ENCODE results near the gene ALOXE3. TPM values are rescaled to one million over a fixed set of nuclear protein-coding genes. Genes with fewer than 3 reads are reported as not detected.

ALOXE3 gene
- total and polyA plus RNA-seq, 2 experiments from 2014 or later: 0.10 to 0.27 TPM

- 0 out of 4 replicates have a peak, but pooled peaks of 1 of the 2 experiments have one; percentile 10 for TF ChIP-seq CTCF (conservative IDR thresholded peaks at IDR 0.05; ENCODE audit: low read depth in 2 of 2)
- peak; percentile 75 for TF ChIP-seq POLR2AphosphoS5 (IDR thresholded peaks at IDR 0.05; ENCODE audit: low read depth)
Observed at GRCh38 chr17:8156246-8156992, 38.1 kb upstream of the ALOXE3 start (continued).

DNA sequence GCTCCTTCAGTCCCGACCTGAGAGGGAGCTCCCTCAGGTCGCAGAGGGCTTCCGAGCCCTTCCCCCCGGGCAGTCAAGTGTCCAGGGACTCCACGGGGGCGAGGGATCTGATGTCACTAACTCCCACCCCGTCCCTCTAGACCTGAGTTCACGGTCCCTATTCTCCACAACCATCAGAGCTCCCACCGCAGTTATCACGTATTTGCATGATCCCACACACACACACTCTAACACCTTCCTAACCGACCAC, 37.6 kb upstream of the ALOXE3 start:
- no peaks in the 10 kb centered on the region; the same call in 2 of the 3 replicates for H3K9me3 Mint-ChIP-seq
- no peak for TF ChIP-seq EZH2phosphoT487 (IDR thresholded peaks at IDR 0.05; ENCODE audit: unreplicated experiment)
- no peak for TF ChIP-seq ZNF331 (CRISPR knock-in tag; IDR thresholded peaks at IDR 0.05; ENCODE audit: low read depth)
- no peak for TF ChIP-seq NANOG (IDR thresholded peaks at IDR 0.05; ENCODE audit: borderline replicate concordance)
- no peak for TF ChIP-seq POLR2AphosphoS5 (IDR thresholded peaks at IDR 0.05; ENCODE audit: low read depth)
- TF ChIP-seq JUNB (IDR thresholded peaks at IDR 0.05; ENCODE audit: unreplicated experiment): no peak
- no peak for TF ChIP-seq STAT1 (IDR thresholded peaks at IDR 0.05; ENCODE audit: unreplicated experiment)
- no peak for TF ChIP-seq CTCF (conservative IDR thresholded peaks at IDR 0.05; ENCODE audit: low read depth in 2 of 2)
- TF ChIP-seq, protein P1, sequence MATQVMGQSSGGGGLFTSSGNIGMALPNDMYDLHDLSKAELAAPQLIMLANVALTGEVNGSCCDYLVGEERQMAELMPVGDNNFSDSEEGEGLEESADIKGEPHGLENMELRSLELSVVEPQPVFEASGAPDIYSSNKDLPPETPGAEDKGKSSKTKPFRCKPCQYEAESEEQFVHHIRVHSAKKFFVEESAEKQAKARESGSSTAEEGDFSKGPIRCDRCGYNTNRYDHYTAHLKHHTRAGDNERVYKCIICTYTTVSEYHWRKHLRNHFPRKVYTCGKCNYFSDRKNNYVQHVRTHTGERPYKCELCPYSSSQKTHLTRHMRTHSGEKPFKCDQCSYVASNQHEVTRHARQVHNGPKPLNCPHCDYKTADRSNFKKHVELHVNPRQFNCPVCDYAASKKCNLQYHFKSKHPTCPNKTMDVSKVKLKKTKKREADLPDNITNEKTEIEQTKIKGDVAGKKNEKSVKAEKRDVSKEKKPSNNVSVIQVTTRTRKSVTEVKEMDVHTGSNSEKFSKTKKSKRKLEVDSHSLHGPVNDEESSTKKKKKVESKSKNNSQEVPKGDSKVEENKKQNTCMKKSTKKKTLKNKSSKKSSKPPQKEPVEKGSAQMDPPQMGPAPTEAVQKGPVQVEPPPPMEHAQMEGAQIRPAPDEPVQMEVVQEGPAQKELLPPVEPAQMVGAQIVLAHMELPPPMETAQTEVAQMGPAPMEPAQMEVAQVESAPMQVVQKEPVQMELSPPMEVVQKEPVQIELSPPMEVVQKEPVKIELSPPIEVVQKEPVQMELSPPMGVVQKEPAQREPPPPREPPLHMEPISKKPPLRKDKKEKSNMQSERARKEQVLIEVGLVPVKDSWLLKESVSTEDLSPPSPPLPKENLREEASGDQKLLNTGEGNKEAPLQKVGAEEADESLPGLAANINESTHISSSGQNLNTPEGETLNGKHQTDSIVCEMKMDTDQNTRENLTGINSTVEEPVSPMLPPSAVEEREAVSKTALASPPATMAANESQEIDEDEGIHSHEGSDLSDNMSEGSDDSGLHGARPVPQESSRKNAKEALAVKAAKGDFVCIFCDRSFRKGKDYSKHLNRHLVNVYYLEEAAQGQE (IDR thresholded peaks at IDR 0.05; ENCODE audit: unreplicated experiment): no peak
- TF ChIP-seq CREB1 (CRISPR knock-in tag; IDR thresholded peaks at IDR 0.05; ENCODE audit: low read depth): no peak
- no peak for TF ChIP-seq ETS1 (IDR thresholded peaks at IDR 0.05)
- no peak for TF ChIP-seq EZH2 (IDR thresholded peaks at IDR 0.05; ENCODE audit: low read depth, unreplicated experiment)

More for the DNA sequence above, 37.6 kb upstream of the ALOXE3 start:
- no peak overlapping the region for H3K4me3 Mint-ChIP-seq
- Histone ChIP-seq H3K9me2 (ENCODE audit: insufficient read depth) (no peaks in the 10 kb centered on the region), H3K4me3 (peak overlapping the region; percentile 67), H3K27me3 (ENCODE audit: insufficient read depth) (no peaks in the 10 kb centered on the region), H3K4me2 (peak overlapping the region; percentile 100), H4K20me1 (replicated peaks; ENCODE audit: insufficient read depth) (peaks cover 2% of the 10 kb centered on the region; the same call in 1 of the 2 replicates), H3F3A (replicated peaks; ENCODE audit: low read depth) (peaks cover 36% of the 10 kb centered on the region; the same call in 1 of the 2 replicates), H3K27ac (ENCODE audit: low read depth) (peak overlapping the region; percentile 83), H3K36me3 (ENCODE audit: insufficient read depth) (no peaks in the 10 kb centered on the region), H2AFZ (no peak overlapping the region), H3K79me2 (replicated peaks; ENCODE audit: insufficient read depth) (0 out of 2 replicates have a peak, but pooled peaks cover 3% of the 10 kb centered on the region), H3K4me1 (ENCODE audit: insufficient read depth) (peaks cover 30% of the 10 kb centered on the region)
- DNase-seq (ENCODE audit: low spot score): peak; percentile 30
- H3K36me3 Mint-ChIP-seq (ENCODE audit: low read depth): peaks cover 18% of the 10 kb centered on the region
- no peak for ATAC-seq
- H3K27ac Mint-ChIP-seq: no peak overlapping the region
- peaks cover 28% of the 10 kb centered on the region for H3K4me1 Mint-ChIP-seq
- H3K27me3 Mint-ChIP-seq (ENCODE audit: insufficient read depth, low read depth, poor library complexity): peaks cover 36% of the 10 kb centered on the region

Measured in GM23338 (cell line).